Stimulated activated CD8-positive, alpha-beta memory T cell treated with anti-CD3 and anti-CD28 coated beads, Interleukin-7, amount 100 ng/mL, for 24 hours (primary cell): Measurements from ENCODE around the gene GOLGA8H.
A peak's percentile ranks its signal among the peaks of the same experiment; 100 is the strongest.
"Not testable (repeated sequence)": the region's sequence is repeated elsewhere in the genome, so short reads cannot be mapped to it uniquely, and the experiment has no call there.

Source experiments
- DNase-seq: peaks from one replicate; pipeline ENCODE4 v3.0.0-alpha.2; 2020; ENCODE audit warnings: low read depth

The GOLGA8H gene

GRCh38 chr15:30603796-30604195 is at the start of gene GOLGA8H:
GOLGA8H (plus strand) TSS chr15:30604028; CDS start chr15:30604126, 98 bp downstream.
- DNase-seq, result not testable (repeated sequence)

DNA sequence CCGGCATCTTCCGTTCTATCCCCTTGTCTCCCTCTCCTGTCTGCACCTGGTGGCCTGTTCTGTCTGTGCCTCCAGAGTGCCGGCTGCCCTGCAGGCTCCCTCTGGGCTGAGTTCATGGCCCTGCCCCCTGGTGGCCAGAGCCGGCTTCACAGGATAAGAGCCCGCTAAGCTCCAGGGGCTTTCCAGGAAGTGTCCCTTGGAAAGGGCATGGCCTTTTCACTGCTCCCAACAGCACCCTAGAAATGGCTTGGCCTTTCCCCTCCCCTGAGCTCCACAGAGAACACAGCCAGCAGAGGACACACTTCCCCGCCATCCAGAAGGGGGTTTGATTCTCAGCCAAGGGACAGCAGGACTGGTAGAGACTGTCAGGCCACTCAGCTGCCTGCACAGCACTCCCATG is 36.9 kb upstream of the GOLGA8H start:
- DNase-seq, result not testable (repeated sequence)

- DNase-seq, result not testable (repeated sequence)
Observed at GRCh38 chr15:30573012-30573491, 30.8 kb upstream of the GOLGA8H start.

DNA sequence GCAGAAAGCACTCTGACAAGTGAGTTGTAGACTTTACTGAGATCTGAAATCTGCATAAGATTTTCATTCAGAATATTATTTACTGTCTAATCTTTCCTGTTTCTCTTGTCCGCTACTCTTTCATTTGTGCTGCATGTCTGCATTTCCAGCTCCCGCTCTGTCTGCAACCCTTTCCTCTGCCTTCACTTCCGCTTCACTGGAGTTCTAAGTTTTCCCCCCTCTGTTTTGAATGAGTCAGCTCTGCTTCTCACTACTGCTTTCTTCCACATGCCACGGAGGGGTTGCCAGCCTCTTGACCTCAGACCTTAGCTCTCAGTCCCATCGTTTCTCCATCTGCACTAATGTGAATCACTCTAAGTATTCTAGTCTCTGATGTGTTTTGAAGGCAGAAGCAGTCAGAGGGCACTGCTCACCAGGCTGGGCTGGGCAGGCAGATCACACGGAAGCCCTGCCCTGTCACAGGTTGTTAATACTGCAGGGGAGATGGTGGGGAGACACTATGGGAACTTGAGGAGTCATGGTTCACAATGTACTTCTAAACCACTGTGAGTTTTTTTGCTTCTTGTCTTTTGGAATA is 24.3 kb upstream of the GOLGA8H start:
- not testable (repeated sequence) for DNase-seq

DNA sequence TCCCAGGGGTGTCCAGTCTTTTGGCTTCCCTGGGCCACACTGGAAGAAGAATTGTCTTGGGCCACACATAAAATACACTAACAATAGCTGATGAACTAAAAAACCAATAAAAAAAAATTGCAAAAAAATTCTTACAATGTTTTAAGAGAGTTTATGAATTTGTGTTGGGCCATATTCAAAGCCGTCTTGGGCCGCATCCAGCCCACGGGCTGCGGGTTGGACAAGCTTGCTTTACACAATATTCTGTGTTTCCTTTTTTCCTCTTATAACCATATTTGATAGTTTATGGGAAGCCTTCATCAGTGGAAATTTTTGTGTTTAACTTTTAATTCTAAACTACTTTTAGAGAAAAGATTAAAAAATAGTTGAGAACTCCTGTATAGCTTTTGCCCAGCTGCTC is 23.1 kb upstream of the GOLGA8H start:
- DNase-seq, result not testable (repeated sequence)

- not testable (repeated sequence) for DNase-seq
Observed at GRCh38 chr15:30598953-30599352, 4.9 kb upstream of the GOLGA8H start.

- DNase-seq, result not testable (repeated sequence)
Observed at GRCh38 chr15:30612271-30612670, 8.4 kb downstream of the GOLGA8H start.

DNA sequence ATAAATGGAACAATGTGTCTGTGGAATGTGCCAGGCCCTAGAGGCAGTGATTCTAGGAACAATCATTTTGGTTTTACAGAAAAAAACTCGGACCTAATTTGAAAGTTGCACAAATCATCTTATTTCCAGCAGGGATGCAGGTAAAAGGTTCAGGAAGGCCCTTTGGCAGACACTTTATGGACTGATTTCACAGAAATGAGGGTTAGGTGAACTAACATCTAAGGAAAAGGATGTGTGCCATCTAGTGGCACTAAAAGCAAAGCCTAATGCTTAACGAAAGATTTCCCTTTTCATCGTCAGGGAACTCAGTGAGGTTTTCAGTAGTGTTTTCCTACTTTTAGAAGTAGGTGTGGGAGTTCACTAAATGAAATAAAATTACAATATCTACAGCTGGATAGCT is 17.5 kb downstream of the GOLGA8H start:
- DNase-seq, result not testable (repeated sequence)

DNA sequence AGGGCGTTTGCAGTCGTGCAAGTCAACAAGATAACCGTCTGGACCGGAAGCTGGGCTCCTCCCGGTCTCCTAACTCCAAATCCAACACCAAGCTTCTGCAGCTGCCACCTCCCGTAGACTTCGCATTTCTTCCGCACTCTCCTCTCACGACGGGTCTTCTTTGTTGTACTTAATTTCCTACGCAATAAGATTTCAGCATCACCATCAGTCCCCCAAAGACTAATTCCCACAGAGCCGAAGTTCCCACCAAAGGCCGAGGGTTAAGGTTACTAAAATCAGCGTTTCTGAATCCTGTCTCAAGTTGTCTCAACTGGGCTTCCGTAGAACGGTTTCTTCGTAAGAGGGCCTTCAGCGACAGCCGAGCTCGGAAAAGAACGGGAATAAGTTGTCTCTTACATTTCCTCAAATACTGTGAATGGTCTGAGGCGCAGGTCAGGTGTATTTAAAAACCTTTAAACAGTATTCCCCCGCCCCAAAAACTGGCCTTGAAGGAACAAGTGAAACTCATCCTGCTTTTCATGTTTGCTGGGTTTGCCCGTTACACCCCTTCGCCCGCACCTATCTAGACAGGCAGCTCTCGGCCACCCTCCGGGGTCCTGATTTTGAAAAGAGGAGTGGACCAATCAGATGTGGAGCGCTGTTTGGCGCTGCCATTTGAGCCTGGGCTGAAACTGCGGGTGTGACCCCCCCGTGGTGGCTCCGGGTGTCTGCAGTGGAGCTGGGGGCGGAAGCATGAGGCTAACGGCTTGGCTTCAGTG is 21.8 kb downstream of the GOLGA8H start, which contains the start of gene ARHGAP11B:
Gene ARHGAP11B, plus strand, starts transcription at position 693 of the 758 bp plus-strand sequence.
- peak; percentile 90 for DNase-seq

GRCh38 chr15:30626194-30626565 is 22.4 kb downstream of the GOLGA8H start:
- DNase-seq, result not testable (repeated sequence)

- not testable (repeated sequence) for DNase-seq
Observed at GRCh38 chr15:30626632-30627031, 22.8 kb downstream of the GOLGA8H start.

DNA sequence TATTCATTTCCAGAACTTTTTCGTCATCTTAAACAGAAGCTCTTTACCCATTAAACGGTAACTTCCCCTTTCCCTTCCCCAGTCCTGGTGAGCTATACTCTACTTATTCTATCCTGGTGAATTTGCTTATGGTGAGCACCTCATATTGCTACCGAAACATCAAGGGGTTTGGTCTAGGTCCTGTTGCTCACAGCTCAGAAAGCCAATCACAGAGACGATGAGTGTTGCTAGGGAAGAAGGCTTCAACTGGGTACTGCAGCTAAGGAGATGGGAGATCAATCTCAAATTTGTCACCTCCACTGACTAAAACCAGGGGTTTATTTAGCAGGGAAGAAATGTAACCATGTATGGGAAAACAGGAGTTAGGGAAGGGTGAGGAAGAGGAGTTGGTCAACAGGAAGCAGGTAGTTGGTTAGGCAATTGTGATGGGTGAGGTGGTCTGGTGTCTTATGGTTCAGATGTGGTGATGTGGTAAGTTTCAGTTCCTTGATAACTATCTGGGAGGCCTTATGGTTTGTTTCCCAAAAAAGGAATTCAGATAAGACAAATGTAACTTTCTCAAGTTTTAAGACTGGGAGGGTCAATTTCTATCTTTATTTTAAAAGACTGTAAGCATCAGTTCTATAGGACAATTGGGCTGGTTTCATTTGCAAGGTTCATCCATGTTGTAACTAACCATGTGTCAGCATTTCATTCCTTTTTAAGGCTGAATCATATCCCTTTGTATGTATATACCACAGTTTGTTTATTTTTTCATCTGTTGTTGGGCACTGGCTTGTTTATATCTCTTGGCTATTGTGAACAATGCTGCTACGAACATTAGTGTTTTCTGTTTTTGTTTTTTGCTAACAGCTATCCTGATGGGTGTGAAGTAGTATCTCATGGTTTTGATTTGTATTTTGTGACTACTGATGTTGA is 46.4 kb downstream of the GOLGA8H start:
- DNase-seq, result no peak

GRCh38 chr15:30661154-30661553 is 57.3 kb downstream of the GOLGA8H start:
- not testable (repeated sequence) for DNase-seq
